Right renal pelvis (tissue), 4 donors: ENCODE data around the gene TASP1. TPM values are rescaled to one million over a fixed set of nuclear protein-coding genes. Genes with fewer than 3 reads are reported as not detected.
"Not testable (repeated sequence)": the region's sequence is repeated elsewhere in the genome, so short reads cannot be mapped to it uniquely, and the experiment has no call there.

Experiments
- DNase-seq, 4 donors: peaks; one replicate each; pipeline ENCODE4 v3.0.0-alpha.2; 2013; ENCODE audit warnings: low read depth in 4 of 4, low spot score in 3 of 4, missing footprints in 1 of 4
- polyA plus RNA-seq, 4 donors: library from polyadenylated mRNA; unstranded; fragments of 120-200 nt; gene quantifications; one replicate each; pipeline ENCODE4 v1.2.1, GENCODE V29; 2013; ENCODE audit not compliant: insufficient read length in 4 of 4

TASP1 gene
- polyA plus RNA-seq, 4 donors, result 14.3 to 15.0 (median 14.7) TPM

DNA sequence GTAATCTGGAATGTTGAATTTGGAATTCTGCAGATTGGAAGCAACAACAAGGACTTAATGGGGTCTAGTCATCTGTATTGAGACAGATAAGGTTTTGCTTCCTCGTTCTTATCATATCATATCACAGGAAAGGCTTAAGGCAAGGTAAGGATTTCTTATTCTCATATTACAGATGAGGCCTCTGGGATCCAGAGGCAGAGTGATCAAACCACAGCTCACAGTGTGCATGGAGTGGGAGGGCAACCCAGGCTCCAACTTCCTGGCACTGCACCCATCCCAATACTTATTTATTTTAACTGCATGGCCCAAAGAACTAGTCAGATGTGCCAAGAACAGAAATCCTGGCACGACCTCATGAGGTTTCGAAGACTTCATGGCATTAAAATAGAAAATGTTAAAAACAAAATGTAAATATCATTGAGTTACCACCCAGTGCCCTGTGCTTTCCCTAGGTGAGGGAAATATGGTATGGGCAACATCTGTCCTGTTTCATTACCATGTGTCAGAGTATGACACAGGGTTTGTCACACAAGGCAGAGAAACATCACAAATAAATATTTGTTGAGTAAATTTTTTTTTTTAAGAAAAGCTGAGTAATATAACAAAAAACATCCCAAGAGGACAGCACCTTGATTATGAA is 225.8 kb downstream of the TASP1 start:
- no peak for DNase-seq

DNA sequence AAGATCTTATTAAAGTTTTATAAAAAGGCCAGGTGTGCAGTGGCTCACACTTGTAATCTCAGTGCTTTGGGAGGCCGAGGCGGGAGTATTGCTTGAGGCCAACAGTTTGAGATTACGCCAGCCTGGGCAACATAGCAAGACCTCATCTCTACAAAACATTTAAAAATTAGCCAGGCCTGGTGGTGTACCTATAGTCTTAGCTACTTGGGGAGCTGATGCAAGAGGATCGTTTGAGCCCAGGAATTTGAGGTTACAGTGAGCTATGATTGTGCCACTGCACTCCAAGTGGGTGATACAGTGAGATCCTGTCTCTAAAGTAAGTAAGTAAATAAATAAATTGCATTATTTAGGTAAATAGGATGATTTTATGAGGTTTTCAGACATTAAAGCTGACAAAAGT is 234.4 kb downstream of the TASP1 start:
- DNase-seq, result no peak

GRCh38 chr20:13403453-13403852 is 235.3 kb downstream of the TASP1 start:
- DNase-seq, result no peak

- no peak for DNase-seq
Observed at GRCh38 chr20:13402986-13403385, 235.7 kb downstream of the TASP1 start.

DNA sequence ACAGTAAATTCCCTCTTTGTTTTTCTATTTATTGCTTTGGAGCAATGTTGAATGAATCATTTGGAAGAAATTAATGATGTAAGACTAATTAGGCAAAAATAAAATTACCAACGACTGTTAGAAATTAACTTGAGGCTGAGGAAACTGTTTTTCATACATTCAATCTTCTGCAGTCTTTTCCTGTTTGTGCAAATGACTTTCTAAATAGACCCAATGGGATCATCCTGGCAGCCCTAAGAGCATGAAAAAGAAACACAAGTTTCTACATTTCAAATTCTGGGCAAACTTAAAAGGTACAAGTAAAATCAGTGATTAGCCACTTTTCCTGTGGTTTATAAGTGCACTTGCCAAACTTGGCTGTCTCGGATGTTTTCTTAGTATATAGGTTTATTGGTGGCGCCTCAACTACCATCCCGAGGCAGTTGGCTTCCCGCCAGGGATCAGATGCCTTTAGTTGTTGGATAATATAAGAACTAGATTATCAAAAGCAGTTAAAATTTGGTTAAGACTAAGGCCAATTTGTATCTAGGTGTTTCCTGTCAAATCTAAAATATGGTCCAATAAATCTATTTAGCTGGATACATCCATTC is 236.5 kb downstream of the TASP1 start:
- DNase-seq, result no peak

- no peak for DNase-seq
Observed at GRCh38 chr20:13401596-13401995, 237.1 kb downstream of the TASP1 start.

- no peak for DNase-seq
Observed at GRCh38 chr20:13400453-13400852, 238.3 kb downstream of the TASP1 start.

DNA sequence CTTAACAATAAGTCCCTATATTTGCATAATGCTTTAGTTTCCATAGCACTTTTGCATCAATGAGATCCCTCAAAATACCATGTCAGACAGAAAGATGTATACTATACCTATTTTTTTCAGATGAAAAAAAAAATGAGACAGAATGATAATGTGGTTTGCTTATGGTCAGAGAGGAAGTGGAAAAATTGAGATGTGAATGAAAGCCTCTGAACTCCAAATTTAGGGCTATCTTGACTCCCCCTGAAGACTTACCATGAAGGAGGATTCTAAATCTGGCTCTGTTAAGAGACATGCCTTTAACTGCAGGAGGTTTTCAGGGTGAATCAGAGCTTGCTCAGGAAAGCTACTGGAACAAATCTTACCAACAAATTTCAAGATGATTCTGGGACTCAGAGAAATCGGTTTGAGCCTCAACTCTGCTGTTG is 241.4 kb downstream of the TASP1 start:
- no peak for DNase-seq

- DNase-seq, result no peak
Observed at GRCh38 chr20:13396826-13397225, 241.9 kb downstream of the TASP1 start.

GRCh38 chr20:13396022-13396421 is 242.7 kb downstream of the TASP1 start:
- no peak for DNase-seq

DNA sequence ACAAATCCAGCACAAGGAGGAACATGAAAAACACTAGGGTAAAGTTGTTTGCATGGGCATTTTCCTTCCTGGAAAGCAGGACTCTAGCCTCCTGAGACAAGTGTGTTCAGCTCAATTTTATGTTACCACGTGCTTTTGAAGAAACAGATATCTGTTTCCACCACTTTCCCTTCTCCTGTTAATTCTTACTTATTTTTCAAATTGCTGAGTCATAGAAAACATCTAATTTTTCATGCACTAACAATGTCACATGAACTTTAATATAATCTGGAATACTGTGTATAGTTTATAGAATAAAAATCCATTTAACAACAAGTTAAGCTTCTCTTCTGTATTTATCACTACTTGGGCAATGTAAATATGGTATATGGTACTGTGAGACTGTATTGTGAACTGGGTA is 243.5 kb downstream of the TASP1 start:
- no peak for DNase-seq

- DNase-seq, result no peak
Observed at GRCh38 chr20:13392391-13392790, 246.3 kb downstream of the TASP1 start.

GRCh38 chr20:13389115-13389514 is 249.6 kb downstream of the TASP1 start:
- DNase-seq, result no peak

GRCh38 chr20:13384132-13384531 is 254.6 kb downstream of the TASP1 start:
- DNase-seq, result no peak

GRCh38 chr20:13382786-13383185 is 255.9 kb downstream of the TASP1 start:
- DNase-seq, result no peak

DNA sequence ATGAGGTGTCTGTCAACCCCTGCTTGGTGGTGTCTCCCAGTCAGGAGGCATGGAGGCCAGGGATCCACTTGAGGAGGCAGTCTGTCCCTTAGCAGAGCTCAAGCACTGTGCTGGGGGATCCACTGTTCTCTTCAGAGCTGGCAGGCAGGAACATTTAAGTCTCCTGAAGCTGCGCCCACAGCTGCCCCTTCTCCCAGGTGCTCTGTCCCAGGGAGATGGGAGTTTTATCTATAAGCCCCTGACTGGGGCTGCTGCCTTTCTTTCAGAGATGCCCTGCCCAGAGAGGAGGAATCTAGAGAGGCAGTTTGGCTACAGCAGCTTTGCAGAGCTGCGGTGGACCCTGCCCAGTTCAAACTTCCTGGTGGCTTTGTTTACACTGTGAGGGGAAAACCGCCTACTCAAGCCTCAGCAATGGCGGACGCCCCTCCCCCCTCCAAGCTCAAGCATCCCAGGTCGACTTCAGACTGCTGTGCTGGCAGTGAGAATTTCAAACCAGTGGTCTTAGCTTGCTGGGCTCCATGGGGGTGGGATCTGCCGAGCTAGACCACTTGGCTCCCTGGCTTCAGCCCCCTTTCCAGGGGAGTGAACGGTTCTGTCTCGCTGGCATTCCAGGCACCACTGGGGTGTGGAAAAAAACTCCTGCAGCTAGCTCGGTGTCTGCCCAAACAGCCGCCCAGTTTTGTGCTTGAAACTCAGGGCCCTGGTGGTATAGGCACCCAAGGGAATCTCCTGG is 258.1 kb downstream of the TASP1 start:
- not testable (repeated sequence) for DNase-seq

DNA sequence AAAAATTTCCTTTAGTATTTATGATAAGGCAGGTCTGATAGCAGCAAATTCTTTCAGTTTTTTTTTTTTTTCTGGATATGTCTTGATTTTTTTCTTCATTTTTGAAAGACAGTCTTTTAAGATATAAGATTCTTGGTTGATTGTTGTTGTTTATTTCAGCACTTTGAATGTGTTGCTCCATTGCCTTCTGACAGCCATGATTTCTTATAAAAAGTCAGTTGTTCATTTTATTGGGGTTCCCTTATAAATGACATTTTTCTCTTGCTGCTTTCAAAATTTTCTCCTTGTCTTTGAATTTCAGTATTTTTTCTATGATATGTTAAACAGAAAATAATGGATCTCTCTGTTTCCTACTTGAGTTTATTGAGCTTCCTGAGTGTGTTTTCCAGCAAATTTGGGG is 265.3 kb downstream of the TASP1 start:
- DNase-seq, result no peak

- no peak for DNase-seq
Observed at GRCh38 chr20:13364278-13365170, 274.2 kb downstream of the TASP1 start.

- DNase-seq, result no peak
Observed at GRCh38 chr20:13363473-13363872, 275.3 kb downstream of the TASP1 start.

DNA sequence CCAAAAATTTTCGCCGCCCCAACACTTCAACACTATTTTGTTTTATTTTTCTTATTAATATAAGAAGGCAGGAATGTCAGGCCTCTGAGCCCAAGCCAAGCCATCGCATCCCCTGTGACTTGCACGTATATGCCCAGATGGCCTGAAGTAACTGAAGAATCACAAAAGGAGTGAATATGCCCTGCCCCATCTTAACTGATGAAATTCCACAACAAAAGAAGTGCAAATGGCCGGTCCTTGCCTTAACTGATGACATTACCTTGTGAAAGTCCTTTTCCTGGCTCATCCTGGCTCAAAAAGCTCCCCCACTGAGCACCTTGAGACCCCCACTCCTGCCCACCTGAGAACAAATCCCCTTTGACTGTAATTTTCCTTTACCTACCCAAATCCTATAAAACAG is 276.6 kb downstream of the TASP1 start:
- DNase-seq, result not testable (repeated sequence)

- DNase-seq, result not testable (repeated sequence)
Observed at GRCh38 chr20:13358936-13359335, 279.8 kb downstream of the TASP1 start.
